Liver (tissue), 9 donors: ENCODE measurements around the gene NPPB. TPM values are rescaled to one million over a fixed set of nuclear protein-coding genes. Genes with fewer than 3 reads are reported as not detected.

Experiments used
- DNase-seq: peaks from one replicate; pipeline ENCODE4 v3.0.0-alpha.2; 2017; ENCODE audit warnings: low spot score
- H3K27ac ChIP-seq, 2 donors: one replicate each; pipeline ENCODE4 v1.7.0; 2013; ENCODE audit warnings: inconsistent platforms in 2 of 2, low read length in 2 of 2, control low read depth in 1 of 2, low read depth in 1 of 2, mild to moderate bottlenecking in 1 of 2
- H3K27me3 ChIP-seq, 4 donors: one replicate each; pipeline versions ENCODE4 v1.6.1 to v1.7.0; 2013; ENCODE audit warnings: low read length in 3 of 4, inconsistent platforms in 1 of 4, mild to moderate bottlenecking in 1 of 4, moderate library complexity in 1 of 4; ENCODE audit not compliant: control insufficient read depth in 4 of 4, insufficient read depth in 4 of 4
- H3K36me3 ChIP-seq, 4 donors: one replicate each; pipeline versions ENCODE4 v1.6.1 to v1.7.0; 2013; ENCODE audit warnings: low read length in 3 of 4, mild to moderate bottlenecking in 3 of 4, low read depth in 1 of 4, moderate library complexity in 1 of 4; ENCODE audit not compliant: control insufficient read depth in 4 of 4, insufficient read depth in 3 of 4
- H3K4me1 ChIP-seq, 4 donors: one replicate each; pipeline versions ENCODE4 v1.6.1 to v1.7.0; 2013; ENCODE audit warnings: low read length in 3 of 4, mild to moderate bottlenecking in 3 of 4, moderate library complexity in 1 of 4; ENCODE audit not compliant: control insufficient read depth in 4 of 4, insufficient read depth in 4 of 4
- H3K4me3 ChIP-seq, 3 donors: one replicate each; pipeline versions ENCODE4 v1.6.1 to v1.7.0; 2013; ENCODE audit warnings: low read length in 3 of 3, control low read depth in 1 of 3, low read depth in 1 of 3, mild to moderate bottlenecking in 1 of 3
- H3K9ac ChIP-seq, 2 donors: one replicate each; pipeline ENCODE4 v1.7.0; 2013; ENCODE audit warnings: low read length in 2 of 2, mild to moderate bottlenecking in 2 of 2, moderate library complexity in 2 of 2, control low read depth in 1 of 2, low read depth in 1 of 2
- H3K9me3 ChIP-seq, 4 donors: one replicate each; pipeline versions ENCODE4 v1.6.1 to v1.7.0; 2013; ENCODE audit warnings: low read length in 3 of 4; ENCODE audit not compliant: control insufficient read depth in 4 of 4
- ATF3 ChIP-seq: IDR thresholded peaks from 2 replicates; pipeline ENCODE4 v1.6.1; 2016; ENCODE audit warnings: antibody characterized with exemption
- CTCF ChIP-seq: fragments of 150-350 bp; IDR thresholded peaks from 2 replicates; pipeline ENCODE4 v1.5.1; 2017; ENCODE audit warnings: improper control_type of control experiment, low read depth, low read length; ENCODE audit not compliant: missing input control
- EGR1 ChIP-seq, 2 donors: IDR thresholded peaks; 2 replicates each; pipeline ENCODE4 v1.6.1; 2016 to 2018; ENCODE audit warnings: antibody characterized with exemption in 2 of 2, low read depth in 2 of 2
- FOXA2 ChIP-seq: IDR thresholded peaks from 2 replicates; pipeline ENCODE4 v1.6.1; 2016; ENCODE audit warnings: antibody characterized with exemption
- GABPA ChIP-seq, 2 donors: IDR thresholded peaks in 1 of 2; conservative IDR thresholded peaks in 1 of 2; 2 replicates each; pipeline ENCODE4 v1.6.1; 2016; ENCODE audit warnings: antibody characterized with exemption in 2 of 2, mild to moderate bottlenecking in 1 of 2, moderate library complexity in 1 of 2
- HNF4G ChIP-seq: IDR thresholded peaks from 2 replicates; pipeline ENCODE4 v1.6.1; 2016; ENCODE audit warnings: antibody characterized with exemption
- JUND ChIP-seq, 2 donors: IDR thresholded peaks; 2 replicates each; pipeline ENCODE4 v1.6.1; 2016; ENCODE audit warnings: antibody characterized with exemption in 2 of 2
- MAX ChIP-seq: IDR thresholded peaks from 2 replicates; pipeline ENCODE4 v1.6.1; 2016; ENCODE audit warnings: antibody characterized with exemption
- NR2F2 ChIP-seq: IDR thresholded peaks from 2 replicates; pipeline ENCODE4 v1.6.1; 2016; ENCODE audit warnings: antibody characterized with exemption
- RAD21 ChIP-seq, 2 donors: IDR thresholded peaks; 2 replicates each; pipeline ENCODE4 v1.6.1; 2016; ENCODE audit warnings: antibody characterized with exemption in 2 of 2, mild to moderate bottlenecking in 2 of 2
- REST ChIP-seq: IDR thresholded peaks from 2 replicates; pipeline ENCODE4 v1.6.1; 2016; ENCODE audit warnings: antibody characterized with exemption, mild to moderate bottlenecking
- RXRA ChIP-seq, 2 donors: IDR thresholded peaks; 2 replicates each; pipeline ENCODE4 v1.6.1; 2017 to 2018; ENCODE audit warnings: antibody characterized with exemption in 2 of 2, mild to moderate bottlenecking in 1 of 2
- YY1 ChIP-seq: IDR thresholded peaks from 2 replicates; pipeline ENCODE4 v1.6.1; 2016; ENCODE audit warnings: antibody characterized with exemption, mild to moderate bottlenecking
- WGBS: extraction: QIAGEN DNeasy Blood & Tissue Kit; methylation state at CpG from one replicate; pipeline ENCODE4 v1.1.7; 2013; 5-methylcytosine and 5-hydroxymethylcytosine counted together
- polyA plus RNA-seq, 2 donors: library from polyadenylated mRNA; stranded (reverse) in 1 of 2; unstranded in 1 of 2; fragments of 200-250 nt in 1 of 2; fragments of >200 nt in 1 of 2; fragmentation: Nextera tagmentation in 1 of 2; extraction: Ambion mirVana in 1 of 2; gene quantifications; one replicate each; pipeline versions ENCODE4 v1.2.1 to v1.2.3, GENCODE V29; 2013 to 2015
- total RNA-seq, 2 donors: library from RNA; depleted of rRNA; stranded (reverse); fragments of >200 nt; gene quantifications; one replicate each; pipeline ENCODE4 v1.2.3, GENCODE V29; 2014
- donor health status: healthy.
- donor health status: healthy.
- donor health status: healthy.
- donor health status: healthy.
- donor health status: healthy.

The NPPB gene
- total and polyA plus RNA-seq, 4 donors: not detected

GRCh38 chr1:11860083-11860482 is 1.3 kb upstream of the NPPB start:
- WGBS: 68% methylated on average over 2 of the region's 2 CpGs
- DNase-seq: no peak
- H3K27me3 ChIP-seq: peaks cover 0 to 19% (median under 1%) of the 10 kb centered on the region in 4 donors

GRCh38 chr1:11858968-11859871 is 475 bp upstream of the NPPB start:
- Histone ChIP-seq H3K27ac (no peak overlapping the region), H3K4me1 (peaks cover 0 to 4% (median 2%) of the 10 kb centered on the region in 4 donors), H3K9ac (no peak overlapping the region), H3K4me3 (no peak overlapping the region), H3K9me3 (no peaks in the 10 kb centered on the region), H3K27me3 (peaks cover 0 to 19% (median under 1%) of the 10 kb centered on the region in 4 donors), H3K36me3 (no peaks in the 10 kb centered on the region)
- DNase-seq: peak; percentile 77
- TF ChIP-seq REST (peak; percentile 99), YY1 (no peak), GABPA (IDR thresholded peaks at IDR 0.05 in 1 of 2, conservative IDR thresholded peaks at IDR 0.05 in 1 of 2) (no peak), CTCF (peak; percentile 31), JUND (IDR thresholded peaks at IDR 0.05) (no peak), RXRA (IDR thresholded peaks at IDR 0.05) (no peak)
- WGBS: 6% methylated on average over 53 of the region's 53 CpGs

More at GRCh38 chr1:11860083-11860482, 1.3 kb upstream of the NPPB start:
- no peaks in the 10 kb centered on the region for H3K9me3 ChIP-seq
- no peak overlapping the region for H3K4me3 ChIP-seq
- H3K36me3 ChIP-seq: no peaks in the 10 kb centered on the region
- TF ChIP-seq NR2F2: no peak
- no peak for TF ChIP-seq RXRA (IDR thresholded peaks at IDR 0.05)
- TF ChIP-seq EGR1 (IDR thresholded peaks at IDR 0.05; ENCODE audit: low read depth in 2 of 2): no peak
- no peak for TF ChIP-seq ATF3
- TF ChIP-seq RAD21 (IDR thresholded peaks at IDR 0.05): no peak
- no peak for TF ChIP-seq REST
- TF ChIP-seq HNF4G: no peak
- no peak for TF ChIP-seq FOXA2
- TF ChIP-seq GABPA (IDR thresholded peaks at IDR 0.05 in 1 of 2, conservative IDR thresholded peaks at IDR 0.05 in 1 of 2): no peak
- TF ChIP-seq YY1: no peak
- TF ChIP-seq MAX: no peak
- H3K27ac ChIP-seq: no peak overlapping the region
- no peak overlapping the region for H3K9ac ChIP-seq
- peaks cover 0 to 4% (median 2%) of the 10 kb centered on the region in 4 donors for H3K4me1 ChIP-seq
